ENCODE data around the gene COX6A2. TPM values are rescaled to one million over a fixed set of nuclear protein-coding genes. Genes with fewer than 3 reads are reported as not detected.

Gene COX6A2
- total RNA-seq, 1 experiment from 2014 or later = not detected

DNA sequence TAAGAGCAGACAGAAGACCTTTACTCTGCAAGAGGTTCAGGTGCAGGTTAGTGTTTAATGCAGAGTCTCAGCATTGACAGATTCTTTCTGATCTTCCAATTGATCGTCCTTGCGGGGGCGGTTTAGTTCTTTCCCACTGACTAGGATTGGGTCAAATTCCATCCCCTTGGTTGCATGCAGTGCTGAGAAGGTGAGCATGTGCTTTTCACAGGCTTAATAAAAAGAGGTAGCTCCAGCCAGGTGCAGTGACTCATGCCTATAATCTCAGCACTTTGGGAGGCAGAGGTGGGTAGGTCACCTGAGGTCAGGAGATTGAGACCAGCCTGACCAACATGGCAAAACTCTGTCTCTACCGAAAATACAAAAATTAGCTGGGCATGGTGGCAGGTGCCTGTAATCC, 42.5 kb downstream of the COX6A2 start:
- no peak for ATAC-seq
- no peak overlapping the region for H3K27ac Mint-ChIP-seq
- peaks cover 4% of the 10 kb centered on the region; the same call in 1 of the 2 replicates for H3K27me3 Mint-ChIP-seq (ENCODE audit: low read depth)
- peaks cover 8% of the 10 kb centered on the region for H3K4me1 Mint-ChIP-seq
- H3K9me3 Mint-ChIP-seq = peaks cover 9% of the 10 kb centered on the region
- TF ChIP-seq, protein P1, sequence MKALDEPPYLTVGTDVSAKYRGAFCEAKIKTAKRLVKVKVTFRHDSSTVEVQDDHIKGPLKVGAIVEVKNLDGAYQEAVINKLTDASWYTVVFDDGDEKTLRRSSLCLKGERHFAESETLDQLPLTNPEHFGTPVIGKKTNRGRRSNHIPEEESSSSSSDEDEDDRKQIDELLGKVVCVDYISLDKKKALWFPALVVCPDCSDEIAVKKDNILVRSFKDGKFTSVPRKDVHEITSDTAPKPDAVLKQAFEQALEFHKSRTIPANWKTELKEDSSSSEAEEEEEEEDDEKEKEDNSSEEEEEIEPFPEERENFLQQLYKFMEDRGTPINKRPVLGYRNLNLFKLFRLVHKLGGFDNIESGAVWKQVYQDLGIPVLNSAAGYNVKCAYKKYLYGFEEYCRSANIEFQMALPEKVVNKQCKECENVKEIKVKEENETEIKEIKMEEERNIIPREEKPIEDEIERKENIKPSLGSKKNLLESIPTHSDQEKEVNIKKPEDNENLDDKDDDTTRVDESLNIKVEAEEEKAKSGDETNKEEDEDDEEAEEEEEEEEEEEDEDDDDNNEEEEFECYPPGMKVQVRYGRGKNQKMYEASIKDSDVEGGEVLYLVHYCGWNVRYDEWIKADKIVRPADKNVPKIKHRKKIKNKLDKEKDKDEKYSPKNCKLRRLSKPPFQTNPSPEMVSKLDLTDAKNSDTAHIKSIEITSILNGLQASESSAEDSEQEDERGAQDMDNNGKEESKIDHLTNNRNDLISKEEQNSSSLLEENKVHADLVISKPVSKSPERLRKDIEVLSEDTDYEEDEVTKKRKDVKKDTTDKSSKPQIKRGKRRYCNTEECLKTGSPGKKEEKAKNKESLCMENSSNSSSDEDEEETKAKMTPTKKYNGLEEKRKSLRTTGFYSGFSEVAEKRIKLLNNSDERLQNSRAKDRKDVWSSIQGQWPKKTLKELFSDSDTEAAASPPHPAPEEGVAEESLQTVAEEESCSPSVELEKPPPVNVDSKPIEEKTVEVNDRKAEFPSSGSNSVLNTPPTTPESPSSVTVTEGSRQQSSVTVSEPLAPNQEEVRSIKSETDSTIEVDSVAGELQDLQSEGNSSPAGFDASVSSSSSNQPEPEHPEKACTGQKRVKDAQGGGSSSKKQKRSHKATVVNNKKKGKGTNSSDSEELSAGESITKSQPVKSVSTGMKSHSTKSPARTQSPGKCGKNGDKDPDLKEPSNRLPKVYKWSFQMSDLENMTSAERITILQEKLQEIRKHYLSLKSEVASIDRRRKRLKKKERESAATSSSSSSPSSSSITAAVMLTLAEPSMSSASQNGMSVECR (CRISPR knock-in tag; IDR thresholded peaks at IDR 0.05; ENCODE audit: borderline replicate concordance) = no peak
- TF ChIP-seq, protein P2, sequence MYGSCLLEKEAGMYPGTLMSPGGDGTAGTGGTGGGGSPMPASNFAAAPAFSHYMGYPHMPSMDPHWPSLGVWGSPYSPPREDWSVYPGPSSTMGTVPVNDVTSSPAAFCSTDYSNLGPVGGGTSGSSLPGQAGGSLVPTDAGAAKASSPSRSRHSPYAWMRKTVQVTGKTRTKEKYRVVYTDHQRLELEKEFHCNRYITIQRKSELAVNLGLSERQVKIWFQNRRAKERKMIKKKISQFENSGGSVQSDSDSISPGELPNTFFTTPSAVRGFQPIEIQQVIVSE (CRISPR knock-in tag; IDR thresholded peaks at IDR 0.05; ENCODE audit: borderline replicate concordance) = no peak
- TF ChIP-seq IRF2 (CRISPR knock-in tag; IDR thresholded peaks at IDR 0.05; ENCODE audit: borderline replicate concordance, low read depth) = no peak
- TF ChIP-seq, protein P3, sequence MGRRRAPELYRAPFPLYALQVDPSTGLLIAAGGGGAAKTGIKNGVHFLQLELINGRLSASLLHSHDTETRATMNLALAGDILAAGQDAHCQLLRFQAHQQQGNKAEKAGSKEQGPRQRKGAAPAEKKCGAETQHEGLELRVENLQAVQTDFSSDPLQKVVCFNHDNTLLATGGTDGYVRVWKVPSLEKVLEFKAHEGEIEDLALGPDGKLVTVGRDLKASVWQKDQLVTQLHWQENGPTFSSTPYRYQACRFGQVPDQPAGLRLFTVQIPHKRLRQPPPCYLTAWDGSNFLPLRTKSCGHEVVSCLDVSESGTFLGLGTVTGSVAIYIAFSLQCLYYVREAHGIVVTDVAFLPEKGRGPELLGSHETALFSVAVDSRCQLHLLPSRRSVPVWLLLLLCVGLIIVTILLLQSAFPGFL (CRISPR knock-in tag; IDR thresholded peaks at IDR 0.05; ENCODE audit: borderline replicate concordance) = no peak
- no peak for TF ChIP-seq ZNF317 (CRISPR knock-in tag; IDR thresholded peaks at IDR 0.05; ENCODE audit: borderline replicate concordance, low read depth)
- TF ChIP-seq SP1 (CRISPR knock-in tag; conservative IDR thresholded peaks at IDR 0.05) = no peak
- no peak for TF ChIP-seq FOXK1 (CRISPR knock-in tag; IDR thresholded peaks at IDR 0.05)
- TF ChIP-seq GABPB1 (CRISPR knock-in tag; IDR thresholded peaks at IDR 0.05) = no peak
- TF ChIP-seq, protein P4, sequence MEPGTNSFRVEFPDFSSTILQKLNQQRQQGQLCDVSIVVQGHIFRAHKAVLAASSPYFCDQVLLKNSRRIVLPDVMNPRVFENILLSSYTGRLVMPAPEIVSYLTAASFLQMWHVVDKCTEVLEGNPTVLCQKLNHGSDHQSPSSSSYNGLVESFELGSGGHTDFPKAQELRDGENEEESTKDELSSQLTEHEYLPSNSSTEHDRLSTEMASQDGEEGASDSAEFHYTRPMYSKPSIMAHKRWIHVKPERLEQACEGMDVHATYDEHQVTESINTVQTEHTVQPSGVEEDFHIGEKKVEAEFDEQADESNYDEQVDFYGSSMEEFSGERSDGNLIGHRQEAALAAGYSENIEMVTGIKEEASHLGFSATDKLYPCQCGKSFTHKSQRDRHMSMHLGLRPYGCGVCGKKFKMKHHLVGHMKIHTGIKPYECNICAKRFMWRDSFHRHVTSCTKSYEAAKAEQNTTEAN (CRISPR knock-in tag; IDR thresholded peaks at IDR 0.05) = no peak
- TF ChIP-seq, protein P5, sequence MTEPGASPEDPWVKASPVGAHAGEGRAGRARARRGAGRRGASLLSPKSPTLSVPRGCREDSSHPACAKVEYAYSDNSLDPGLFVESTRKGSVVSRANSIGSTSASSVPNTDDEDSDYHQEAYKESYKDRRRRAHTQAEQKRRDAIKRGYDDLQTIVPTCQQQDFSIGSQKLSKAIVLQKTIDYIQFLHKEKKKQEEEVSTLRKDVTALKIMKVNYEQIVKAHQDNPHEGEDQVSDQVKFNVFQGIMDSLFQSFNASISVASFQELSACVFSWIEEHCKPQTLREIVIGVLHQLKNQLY (CRISPR knock-in tag; IDR thresholded peaks at IDR 0.05) = no peak
- no peak for TF ChIP-seq GRHL2 (CRISPR knock-in tag; IDR thresholded peaks at IDR 0.05; ENCODE audit: insufficient replicate concordance, severe bottlenecking)
- TF ChIP-seq EMX1 (CRISPR knock-in tag; IDR thresholded peaks at IDR 0.05) = no peak
- TF ChIP-seq GTF2I (CRISPR knock-in tag; conservative IDR thresholded peaks at IDR 0.05) = no peak
- no peak for TF ChIP-seq SMAD4 (CRISPR knock-in tag; IDR thresholded peaks at IDR 0.05)
- no peak for TF ChIP-seq JUN (CRISPR knock-in tag; IDR thresholded peaks at IDR 0.05)
- TF ChIP-seq, protein P6, sequence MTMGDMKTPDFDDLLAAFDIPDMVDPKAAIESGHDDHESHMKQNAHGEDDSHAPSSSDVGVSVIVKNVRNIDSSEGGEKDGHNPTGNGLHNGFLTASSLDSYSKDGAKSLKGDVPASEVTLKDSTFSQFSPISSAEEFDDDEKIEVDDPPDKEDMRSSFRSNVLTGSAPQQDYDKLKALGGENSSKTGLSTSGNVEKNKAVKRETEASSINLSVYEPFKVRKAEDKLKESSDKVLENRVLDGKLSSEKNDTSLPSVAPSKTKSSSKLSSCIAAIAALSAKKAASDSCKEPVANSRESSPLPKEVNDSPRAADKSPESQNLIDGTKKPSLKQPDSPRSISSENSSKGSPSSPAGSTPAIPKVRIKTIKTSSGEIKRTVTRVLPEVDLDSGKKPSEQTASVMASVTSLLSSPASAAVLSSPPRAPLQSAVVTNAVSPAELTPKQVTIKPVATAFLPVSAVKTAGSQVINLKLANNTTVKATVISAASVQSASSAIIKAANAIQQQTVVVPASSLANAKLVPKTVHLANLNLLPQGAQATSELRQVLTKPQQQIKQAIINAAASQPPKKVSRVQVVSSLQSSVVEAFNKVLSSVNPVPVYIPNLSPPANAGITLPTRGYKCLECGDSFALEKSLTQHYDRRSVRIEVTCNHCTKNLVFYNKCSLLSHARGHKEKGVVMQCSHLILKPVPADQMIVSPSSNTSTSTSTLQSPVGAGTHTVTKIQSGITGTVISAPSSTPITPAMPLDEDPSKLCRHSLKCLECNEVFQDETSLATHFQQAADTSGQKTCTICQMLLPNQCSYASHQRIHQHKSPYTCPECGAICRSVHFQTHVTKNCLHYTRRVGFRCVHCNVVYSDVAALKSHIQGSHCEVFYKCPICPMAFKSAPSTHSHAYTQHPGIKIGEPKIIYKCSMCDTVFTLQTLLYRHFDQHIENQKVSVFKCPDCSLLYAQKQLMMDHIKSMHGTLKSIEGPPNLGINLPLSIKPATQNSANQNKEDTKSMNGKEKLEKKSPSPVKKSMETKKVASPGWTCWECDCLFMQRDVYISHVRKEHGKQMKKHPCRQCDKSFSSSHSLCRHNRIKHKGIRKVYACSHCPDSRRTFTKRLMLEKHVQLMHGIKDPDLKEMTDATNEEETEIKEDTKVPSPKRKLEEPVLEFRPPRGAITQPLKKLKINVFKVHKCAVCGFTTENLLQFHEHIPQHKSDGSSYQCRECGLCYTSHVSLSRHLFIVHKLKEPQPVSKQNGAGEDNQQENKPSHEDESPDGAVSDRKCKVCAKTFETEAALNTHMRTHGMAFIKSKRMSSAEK (CRISPR knock-in tag; IDR thresholded peaks at IDR 0.05; ENCODE audit: borderline replicate concordance) = no peak
- TF ChIP-seq TCF7 (CRISPR knock-in tag; IDR thresholded peaks at IDR 0.05; ENCODE audit: low read depth) = no peak
- no peak for TF ChIP-seq ZNF138 (CRISPR knock-in tag; conservative IDR thresholded peaks at IDR 0.05)
- TF ChIP-seq, protein P7, sequence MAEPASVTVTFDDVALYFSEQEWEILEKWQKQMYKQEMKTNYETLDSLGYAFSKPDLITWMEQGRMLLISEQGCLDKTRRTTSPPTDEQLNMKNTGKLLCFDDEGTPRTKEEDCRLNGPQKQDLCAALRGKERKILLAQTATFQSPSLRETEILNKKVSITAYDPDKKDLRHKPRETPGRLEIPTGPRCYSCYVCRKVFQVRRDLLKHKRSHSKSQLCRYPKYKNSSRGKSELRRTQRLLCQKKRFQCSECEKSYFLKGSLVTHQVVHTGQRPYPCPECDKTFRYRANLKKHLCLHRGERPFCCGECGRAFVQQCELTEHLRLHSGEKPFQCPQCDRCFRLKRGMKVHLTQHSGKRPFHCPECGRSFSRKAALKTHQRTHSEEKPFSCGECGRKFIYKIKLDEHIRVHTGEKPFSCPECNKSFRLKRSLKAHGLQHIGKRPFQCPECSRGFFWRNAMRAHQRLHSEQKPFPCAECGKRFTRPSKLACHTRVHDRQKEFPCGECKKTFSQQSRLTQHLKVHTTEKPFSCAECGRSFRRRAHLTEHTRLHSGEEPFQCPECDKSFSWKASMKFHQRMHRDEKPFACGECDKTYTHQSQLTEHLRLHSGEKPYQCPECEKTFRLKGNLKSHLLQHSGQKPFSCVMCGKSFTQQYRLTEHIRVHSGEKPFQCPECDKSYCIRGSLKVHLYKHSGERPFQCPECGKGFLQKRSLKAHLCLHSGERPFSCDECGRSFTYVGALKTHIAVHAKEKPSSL (CRISPR knock-in tag; conservative IDR thresholded peaks at IDR 0.05) = no peak
- TF ChIP-seq, protein P8, sequence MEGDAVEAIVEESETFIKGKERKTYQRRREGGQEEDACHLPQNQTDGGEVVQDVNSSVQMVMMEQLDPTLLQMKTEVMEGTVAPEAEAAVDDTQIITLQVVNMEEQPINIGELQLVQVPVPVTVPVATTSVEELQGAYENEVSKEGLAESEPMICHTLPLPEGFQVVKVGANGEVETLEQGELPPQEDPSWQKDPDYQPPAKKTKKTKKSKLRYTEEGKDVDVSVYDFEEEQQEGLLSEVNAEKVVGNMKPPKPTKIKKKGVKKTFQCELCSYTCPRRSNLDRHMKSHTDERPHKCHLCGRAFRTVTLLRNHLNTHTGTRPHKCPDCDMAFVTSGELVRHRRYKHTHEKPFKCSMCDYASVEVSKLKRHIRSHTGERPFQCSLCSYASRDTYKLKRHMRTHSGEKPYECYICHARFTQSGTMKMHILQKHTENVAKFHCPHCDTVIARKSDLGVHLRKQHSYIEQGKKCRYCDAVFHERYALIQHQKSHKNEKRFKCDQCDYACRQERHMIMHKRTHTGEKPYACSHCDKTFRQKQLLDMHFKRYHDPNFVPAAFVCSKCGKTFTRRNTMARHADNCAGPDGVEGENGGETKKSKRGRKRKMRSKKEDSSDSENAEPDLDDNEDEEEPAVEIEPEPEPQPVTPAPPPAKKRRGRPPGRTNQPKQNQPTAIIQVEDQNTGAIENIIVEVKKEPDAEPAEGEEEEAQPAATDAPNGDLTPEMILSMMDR (IDR thresholded peaks at IDR 0.05) = no peak
- ChIA-PET POLR2A (interaction anchor here (1.1 kb wide), 1 partner anchor 119 kb away, joined by 3 read pairs; no protein-coding TSS in a partner anchor), CTCF (interaction anchor here (1.1 to 2.5 kb wide), 5 partner anchors 9 to 75 kb away, joined by 3 to 6 read pairs (median 3); partner anchors contain the start of gene ZNF843)
- no peak for DNase-seq (ENCODE audit: low spot score)
- H3K4me3 Mint-ChIP-seq = no peak overlapping the region
- H3K36me3 Mint-ChIP-seq = no peaks in the 10 kb centered on the region
